Central memory CD8-positive, alpha-beta T cell (primary cell): Measurements from ENCODE around the gene PPP2R2D.
A peak's percentile ranks its signal among the peaks of the same experiment; 100 is the strongest.
"Not testable (repeated sequence)": the region's sequence is repeated elsewhere in the genome, so short reads cannot be mapped to it uniquely, and the experiment has no call there.

Source experiments
- ATAC-seq: fragments of 150-1000 bp; cut with Tn5 transposase; replicated peaks from 2 replicates; pipeline ENCODE4 v1.10.0; 2022; ENCODE audit warnings: mild to moderate bottlenecking, moderate FRiP score, moderate number of reproducible peaks; ENCODE audit not compliant: poor library complexity, severe bottlenecking; ENCODE audit errors: extremely low read depth
- DNase-seq, 2 donors: peaks; one replicate each; pipeline ENCODE4 v3.0.0; 2021; ENCODE audit warnings: low spot score in 2 of 2
- H3K27ac Mint-ChIP-seq: one replicate; pipeline ENCODE4 v1.8.0; 2022; ENCODE audit warnings: low read depth, mild to moderate bottlenecking, moderate library complexity, mixed read lengths
- H3K27me3 Mint-ChIP-seq: one replicate; pipeline ENCODE4 v1.8.0; 2022; ENCODE audit warnings: mixed read lengths
- H3K36me3 Mint-ChIP-seq: one replicate; pipeline ENCODE4 v1.8.0; 2022; ENCODE audit warnings: mild to moderate bottlenecking, moderate library complexity, mixed read lengths; ENCODE audit not compliant: insufficient read depth
- H3K4me1 Mint-ChIP-seq: one replicate; pipeline ENCODE4 v1.8.0; 2022; ENCODE audit warnings: mixed read lengths
- H3K4me3 Mint-ChIP-seq: one replicate; pipeline ENCODE4 v1.8.0; 2022; ENCODE audit warnings: mild to moderate bottlenecking, moderate library complexity, mixed read lengths
- H3K9me3 Mint-ChIP-seq: one replicate; pipeline ENCODE4 v1.8.0; 2022; ENCODE audit warnings: mixed read lengths

Gene PPP2R2D

GRCh38 chr10:131946880-131947279, 46.1 kb downstream of the PPP2R2D start:
- no peak overlapping the region for H3K4me3 Mint-ChIP-seq
- H3K36me3 Mint-ChIP-seq, result peaks cover 36% of the 10 kb centered on the region

DNA sequence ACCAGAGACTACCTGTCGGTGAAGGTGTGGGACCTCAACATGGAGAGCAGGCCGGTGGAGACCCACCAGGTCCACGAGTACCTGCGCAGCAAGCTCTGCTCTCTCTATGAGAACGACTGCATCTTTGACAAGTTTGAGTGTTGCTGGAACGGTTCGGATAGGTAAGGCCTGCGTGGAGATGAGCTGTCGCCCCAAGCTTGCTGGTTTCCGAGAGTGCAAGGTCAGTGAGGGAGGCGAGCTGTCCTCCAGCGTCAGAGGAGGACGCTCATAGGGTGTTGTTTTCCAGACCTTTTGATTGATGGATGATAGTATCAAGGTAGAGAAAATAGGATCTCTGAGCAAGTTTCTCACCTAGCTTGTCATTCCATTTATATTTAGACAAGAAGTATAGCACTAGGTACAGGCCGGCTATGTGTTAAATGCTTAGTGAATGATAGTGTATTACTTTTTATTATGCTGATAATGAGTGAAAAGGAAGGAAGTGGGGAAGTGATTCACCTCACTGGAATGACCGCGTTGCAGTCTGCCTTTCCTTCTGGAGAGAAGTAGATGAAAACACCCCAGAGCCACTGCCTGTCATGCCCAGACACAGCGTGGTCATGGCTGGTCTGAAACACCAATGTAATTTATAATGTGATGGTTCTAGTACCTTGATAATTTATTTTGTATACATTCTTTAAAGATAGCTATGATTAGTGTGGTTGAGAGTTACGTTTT, 47.0 kb downstream of the PPP2R2D start:
- ATAC-seq, result no peak
- Mint-ChIP-seq H3K27me3 (no peaks in the 10 kb centered on the region), H3K4me3 (no peak overlapping the region), H3K27ac (no peak overlapping the region), H3K9me3 (no peaks in the 10 kb centered on the region), H3K4me1 (peaks cover 10% of the 10 kb centered on the region), H3K36me3 (peaks cover 36% of the 10 kb centered on the region)
- DNase-seq, result no peak

More at GRCh38 chr10:131946880-131947279, 46.1 kb downstream of the PPP2R2D start:
- ATAC-seq (no peak), DNase-seq (no peak)
- no peak overlapping the region for H3K27ac Mint-ChIP-seq
- no peaks in the 10 kb centered on the region for H3K27me3 Mint-ChIP-seq
- no peaks in the 10 kb centered on the region for H3K9me3 Mint-ChIP-seq
- peaks cover 10% of the 10 kb centered on the region for H3K4me1 Mint-ChIP-seq

GRCh38 chr10:131948501-131948900, 47.7 kb downstream of the PPP2R2D start:
- H3K4me1 Mint-ChIP-seq, result peaks cover 5% of the 10 kb centered on the region
- H3K27ac Mint-ChIP-seq, result no peak overlapping the region
- DNase-seq, result no peak
- no peak for ATAC-seq
- H3K9me3 Mint-ChIP-seq, result no peaks in the 10 kb centered on the region
- no peaks in the 10 kb centered on the region for H3K27me3 Mint-ChIP-seq
- no peak overlapping the region for H3K4me3 Mint-ChIP-seq
- H3K36me3 Mint-ChIP-seq, result peaks cover 36% of the 10 kb centered on the region

DNA sequence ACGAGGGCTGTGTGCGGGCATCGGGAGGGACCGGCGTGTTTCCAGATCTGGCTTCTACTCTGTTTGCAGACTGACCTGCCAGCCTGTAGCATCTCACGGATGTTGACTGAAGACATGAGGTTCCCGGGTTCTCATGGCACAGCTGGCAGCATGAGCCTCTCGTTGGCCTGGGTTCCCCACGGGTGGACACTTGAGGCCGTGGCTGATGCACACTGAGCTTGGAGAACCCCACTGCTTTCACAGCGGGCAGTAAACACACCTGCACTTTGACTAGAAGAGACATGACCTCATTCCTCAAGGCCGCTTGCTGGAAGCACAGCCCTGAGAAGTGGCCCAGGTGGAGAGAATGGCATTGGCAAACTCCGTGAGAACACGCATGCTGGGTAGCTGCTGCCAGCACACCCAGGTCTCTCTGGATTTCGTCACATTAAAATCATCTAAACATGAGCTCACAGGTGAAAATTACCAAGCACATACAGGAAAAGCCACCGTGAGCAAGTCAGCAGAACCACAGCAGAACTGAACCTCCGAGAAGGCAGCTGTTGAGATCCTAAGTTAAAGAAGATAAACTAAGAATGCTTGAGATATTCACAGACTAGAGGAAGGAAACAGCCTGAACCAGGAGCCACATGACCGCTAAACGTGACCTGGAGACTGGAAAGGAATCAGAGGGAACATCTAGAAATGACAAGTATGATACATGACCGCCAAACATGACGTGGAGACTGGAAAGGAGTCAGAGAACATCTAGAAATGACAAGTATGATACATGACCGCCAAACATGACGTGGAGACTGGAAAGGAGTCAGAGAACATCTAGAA, 48.4 kb downstream of the PPP2R2D start:
- Mint-ChIP-seq H3K36me3 (peaks cover 33% of the 10 kb centered on the region), H3K27ac (no peak overlapping the region), H3K9me3 (no peaks in the 10 kb centered on the region), H3K27me3 (no peaks in the 10 kb centered on the region), H3K4me3 (no peak overlapping the region), H3K4me1 (peaks cover 9% of the 10 kb centered on the region)
- DNase-seq, result no peak
- ATAC-seq, result no peak

- H3K4me3 Mint-ChIP-seq, H3K27me3 Mint-ChIP-seq, ATAC-seq, H3K9me3 Mint-ChIP-seq, H3K27ac Mint-ChIP-seq, H3K4me1 Mint-ChIP-seq, DNase-seq: not testable (repeated sequence)
- H3K36me3 Mint-ChIP-seq, result peaks cover 34% of the 10 kb centered on the region
These were observed 49.1 kb downstream of the PPP2R2D start for GRCh38 chr10:131949908-131950307.

GRCh38 chr10:131954356-131954965, 53.7 kb downstream of the PPP2R2D start:
- Mint-ChIP-seq H3K27ac (no peak overlapping the region), H3K4me1 (peaks cover 5% of the 10 kb centered on the region), H3K36me3 (peaks cover 26% of the 10 kb centered on the region), H3K9me3 (no peaks in the 10 kb centered on the region), H3K4me3 (no peak overlapping the region), H3K27me3 (no peaks in the 10 kb centered on the region)
- ATAC-seq, result no peak
- DNase-seq, result no peak

GRCh38 chr10:131955591-131956340, 55.0 kb downstream of the PPP2R2D start:
- H3K4me3 Mint-ChIP-seq, result no peak overlapping the region
- H3K4me1 Mint-ChIP-seq, result peaks cover 5% of the 10 kb centered on the region
- H3K36me3 Mint-ChIP-seq, result peaks cover 24% of the 10 kb centered on the region
- H3K27ac Mint-ChIP-seq, result no peak overlapping the region
- H3K27me3 Mint-ChIP-seq, result no peaks in the 10 kb centered on the region
- ATAC-seq, result no peak
- no peak for DNase-seq
- no peaks in the 10 kb centered on the region for H3K9me3 Mint-ChIP-seq

GRCh38 chr10:131959841-131960240, 59.0 kb downstream of the PPP2R2D start:
- DNase-seq (no peak), ATAC-seq (no peak)
- Mint-ChIP-seq H3K4me3 (no peak overlapping the region), H3K27ac (no peak overlapping the region), H3K9me3 (no peaks in the 10 kb centered on the region), H3K36me3 (peaks cover 19% of the 10 kb centered on the region), H3K27me3 (no peaks in the 10 kb centered on the region), H3K4me1 (peaks cover 4% of the 10 kb centered on the region)

DNA sequence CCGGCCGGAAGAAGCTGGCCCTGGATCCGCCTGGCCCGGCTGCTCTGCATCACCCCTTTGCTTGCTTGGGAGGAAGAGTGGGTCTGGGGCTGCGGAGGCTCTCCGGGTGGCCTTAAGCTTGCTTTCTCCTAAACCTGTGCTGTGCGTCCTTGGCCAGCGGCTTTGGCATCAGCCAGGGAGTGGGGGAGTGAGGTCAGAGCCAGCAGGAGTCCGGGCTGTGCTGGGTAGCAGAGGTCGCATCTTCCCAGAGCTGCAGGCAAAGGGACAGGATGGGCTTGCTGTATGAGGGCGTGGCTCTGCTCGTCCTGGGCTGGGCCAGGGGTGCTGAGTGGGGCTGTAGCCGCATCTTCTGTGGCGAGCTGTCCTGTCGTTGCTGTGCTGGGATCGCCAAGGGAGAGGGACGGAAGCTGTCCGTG, 59.8 kb downstream of the PPP2R2D start:
- Mint-ChIP-seq H3K27ac (no peak overlapping the region), H3K4me1 (peaks cover 11% of the 10 kb centered on the region), H3K27me3 (no peaks in the 10 kb centered on the region), H3K4me3 (no peak overlapping the region), H3K9me3 (no peaks in the 10 kb centered on the region), H3K36me3 (peaks cover 18% of the 10 kb centered on the region)
- ATAC-seq (no peak), DNase-seq (no peak)

DNA sequence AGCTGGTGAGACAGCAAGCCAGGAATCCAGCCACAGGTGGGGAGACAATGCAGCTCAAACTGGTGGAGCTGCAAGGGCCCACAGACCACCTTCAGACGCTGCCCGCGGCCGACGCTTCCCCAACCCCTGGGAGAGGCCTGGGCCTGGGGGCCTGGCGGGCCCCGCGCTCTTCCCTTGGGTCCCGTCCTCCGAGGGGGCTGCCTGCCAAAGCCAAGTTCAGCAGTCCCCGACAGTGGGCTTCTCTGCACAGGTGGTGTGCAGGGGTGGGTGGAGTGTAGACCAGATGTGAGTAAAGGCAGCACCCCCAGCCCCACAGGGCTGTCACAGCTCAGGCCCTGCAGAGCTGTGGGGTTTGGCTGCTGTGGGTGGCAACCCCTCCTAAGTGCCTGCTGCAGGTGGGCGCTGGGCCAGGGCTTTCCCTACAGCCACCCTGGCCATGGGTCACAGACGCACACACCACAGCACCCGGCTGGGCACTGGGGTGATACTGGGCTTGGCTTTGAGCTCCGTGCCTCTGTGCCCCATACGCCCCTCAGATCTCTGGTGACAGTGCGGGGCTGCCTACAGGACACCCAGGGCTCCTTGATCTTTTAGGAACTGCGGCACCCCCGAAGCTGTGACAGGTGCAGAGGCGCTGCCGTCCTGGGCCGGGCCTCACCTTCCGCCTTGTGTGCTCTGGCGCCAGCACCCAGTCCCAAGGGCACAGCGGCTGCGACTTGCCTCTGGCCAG, 60.4 kb downstream of the PPP2R2D start:
- Mint-ChIP-seq H3K4me3 (no peak overlapping the region), H3K4me1 (peaks cover 14% of the 10 kb centered on the region), H3K9me3 (no peaks in the 10 kb centered on the region), H3K27me3 (no peaks in the 10 kb centered on the region), H3K36me3 (peaks cover 12% of the 10 kb centered on the region), H3K27ac (peak overlapping the region; percentile 44)
- ATAC-seq, result no peak
- no peak for DNase-seq

GRCh38 chr10:131961777-131962662, 61.2 kb downstream of the PPP2R2D start:
- no peak overlapping the region for H3K4me3 Mint-ChIP-seq
- no peak for DNase-seq
- no peaks in the 10 kb centered on the region for H3K27me3 Mint-ChIP-seq
- no peak for ATAC-seq
- no peaks in the 10 kb centered on the region for H3K9me3 Mint-ChIP-seq
- H3K36me3 Mint-ChIP-seq, result peaks cover 8% of the 10 kb centered on the region
- peaks cover 14% of the 10 kb centered on the region for H3K4me1 Mint-ChIP-seq
- H3K27ac Mint-ChIP-seq, result peak overlapping the region; percentile 44
